Fibroblast of the aortic adventitia (primary cell): ENCODE results near the gene PHACTR3. TPM values are rescaled to one million over a fixed set of nuclear protein-coding genes. Genes with fewer than 3 reads are reported as not detected.

Source experiments
- DNase-seq: peaks from one replicate; pipeline ENCODE4 v3.0.0-alpha.2; 2010; ENCODE audit warnings: low read depth
- H3K4me3 ChIP-seq: 2 replicates; pipeline ENCODE4 v1.5.1; 2011; ENCODE audit warnings: low read depth, mild to moderate bottlenecking, control low read depth, low read length, moderate library complexity
- CTCF ChIP-seq: IDR thresholded peaks from 2 replicates; pipeline ENCODE4 v1.5.1; 2011; ENCODE audit warnings: mild to moderate bottlenecking, low read length, control low read depth, inconsistent platforms; ENCODE audit not compliant: insufficient read depth
- total RNA-seq: library from RNA; depleted of rRNA; stranded (reverse); fragments of >200 nt; gene quantifications from 2 replicates; pipeline ENCODE4 v1.2.3, GENCODE V29; 2012; ENCODE audit warnings: low replicate concordance

Gene PHACTR3
- total RNA-seq, 1 donor: not detected

GRCh38 chr20:59723108-59723500 lies 118.8 kb downstream of the PHACTR3 start:
- no peak for DNase-seq
- H3K4me3 ChIP-seq: no peak overlapping the region
- TF ChIP-seq CTCF: no peak

GRCh38 chr20:59723607-59724456 lies 119.5 kb downstream of the PHACTR3 start:
- no peak for DNase-seq
- no peak for TF ChIP-seq CTCF
- H3K4me3 ChIP-seq: no peak overlapping the region

- no peak for TF ChIP-seq CTCF
- DNase-seq: no peak
- H3K4me3 ChIP-seq: no peak overlapping the region
These were observed 120.4 kb downstream of the PHACTR3 start for GRCh38 chr20:59724457-59725366.

- DNase-seq: no peak
- H3K4me3 ChIP-seq: no peak overlapping the region
- no peak for TF ChIP-seq CTCF
These were observed 121.3 kb downstream of the PHACTR3 start for GRCh38 chr20:59725476-59726280.

- no peak for TF ChIP-seq CTCF
- no peak overlapping the region for H3K4me3 ChIP-seq
- DNase-seq: no peak
These were observed 121.9 kb downstream of the PHACTR3 start for GRCh38 chr20:59726281-59726595.

- no peak for TF ChIP-seq CTCF
- no peak overlapping the region for H3K4me3 ChIP-seq
- DNase-seq: no peak
These were observed 124.5 kb downstream of the PHACTR3 start for GRCh38 chr20:59728722-59729430.
